PC-9 (cell line): ENCODE measurements around the gene STX18. TPM values are rescaled to one million over a fixed set of nuclear protein-coding genes. Genes with fewer than 3 reads are reported as not detected.

Source experiments
- BruUV-seq: library from RNA; stranded (reverse); fragments of 400-500 nt; replicated peaks from 2 replicates; lab custom pipeline; 2021; lab: Mats Ljungman, UMichigan
- CTCF ChIA-PET: fragments of 300-600 bp; sonication (Branson Sonifier 250); formaldehyde crosslinking; loops from one replicate; lab custom pipeline; 2022; ENCODE audit warnings: antibody characterized with exemption; lab: Charles Lee
- POLR2A ChIA-PET: fragments of 300-600 bp; sonication (Branson Sonifier 250); formaldehyde crosslinking; loops from one replicate; lab custom pipeline; 2022; ENCODE audit warnings: antibody characterized with exemption; ENCODE audit not compliant: unreplicated experiment; lab: Charles Lee
- DNase-seq, 2 experiments: peaks; one replicate each; pipeline versions ENCODE4 v3.0.0 to v3.0.0-alpha.2; 2015 to 2022; ENCODE audit warnings: mixed read lengths in 1 of 2
- H2AFZ ChIP-seq: fragments of 200-600 bp; sonication (generic); 2 replicates; pipeline ENCODE4 v1.8.1; 2017; ENCODE audit warnings: antibody characterized with exemption
- H3F3A ChIP-seq: fragments of 200-600 bp; sonication (generic); 2 replicates; pipeline ENCODE4 v1.8.1; 2017; ENCODE audit warnings: antibody characterized with exemption, mild to moderate bottlenecking, low read depth; ENCODE audit not compliant: insufficient read depth
- H3K27ac ChIP-seq: fragments of 200-600 bp; sonication (generic); 2 replicates; pipeline ENCODE4 v1.6.1; 2016; ENCODE audit warnings: mixed run types
- H3K27me3 ChIP-seq: fragments of 200-600 bp; sonication (generic); 2 replicates; pipeline ENCODE4 v1.6.1; 2016; ENCODE audit warnings: low read depth, mixed run types; ENCODE audit not compliant: insufficient read depth
- H3K36me3 ChIP-seq: fragments of 200-600 bp; sonication (generic); 2 replicates; pipeline ENCODE4 v1.6.1; 2016; ENCODE audit warnings: low read depth, mixed run types
- H3K4me1 ChIP-seq: fragments of 200-600 bp; sonication (generic); replicated peaks from 2 replicates; pipeline ENCODE4 v1.6.1; 2016; ENCODE audit warnings: mixed run types; ENCODE audit not compliant: insufficient read depth
- H3K4me2 ChIP-seq: fragments of 200-600 bp; sonication (generic); 2 replicates; pipeline ENCODE4 v1.6.1; 2017; ENCODE audit warnings: mixed run types
- H3K4me3 ChIP-seq: fragments of 200-600 bp; sonication (generic); 2 replicates; pipeline ENCODE4 v1.6.1; 2016; ENCODE audit warnings: mixed run types
- H3K79me2 ChIP-seq: fragments of 200-600 bp; sonication (generic); 2 replicates; pipeline ENCODE4 v1.6.1; 2017; ENCODE audit warnings: low read depth, mixed run types
- H3K9me2 ChIP-seq: fragments of 200-600 bp; sonication (generic); 2 replicates; pipeline ENCODE4 v1.8.1; 2017; ENCODE audit warnings: mild to moderate bottlenecking; ENCODE audit not compliant: insufficient read depth
- H3K9me3 ChIP-seq: fragments of 200-600 bp; sonication (generic); 2 replicates; pipeline ENCODE4 v1.8.1; 2016; ENCODE audit warnings: low read depth; ENCODE audit not compliant: insufficient read depth
- H4K20me1 ChIP-seq: fragments of 200-600 bp; sonication (generic); 2 replicates; pipeline ENCODE4 v1.8.1; 2017; ENCODE audit not compliant: insufficient read depth
- CTCF ChIP-seq: fragments of 200-600 bp; sonication (generic); conservative IDR thresholded peaks from 2 replicates; pipeline ENCODE4 v1.6.1; 2017; ENCODE audit warnings: mixed run types, antibody characterized with exemption, mild to moderate bottlenecking, moderate library complexity
- EZH2 ChIP-seq: fragments of 200-600 bp; sonication (generic); IDR thresholded peaks from 2 replicates; pipeline ENCODE4 v1.8.0; 2017; ENCODE audit warnings: antibody characterized with exemption, low read depth
- intact Hi-C: fragments of 100-400 bp; cut with micrococcal nuclease; formaldehyde crosslinking; loops from one replicate; pipeline ENCODE4 v1.10.0; 2022; ENCODE audit not compliant: unreplicated experiment
- total RNA-seq: library from RNA; stranded (reverse); gene quantifications from 2 replicates; pipeline ENCODE4 v1.2.3, GENCODE V29; 2021

The STX18 gene
- total RNA-seq, 1 experiment from 2014 or later = 30.5 TPM

DNA sequence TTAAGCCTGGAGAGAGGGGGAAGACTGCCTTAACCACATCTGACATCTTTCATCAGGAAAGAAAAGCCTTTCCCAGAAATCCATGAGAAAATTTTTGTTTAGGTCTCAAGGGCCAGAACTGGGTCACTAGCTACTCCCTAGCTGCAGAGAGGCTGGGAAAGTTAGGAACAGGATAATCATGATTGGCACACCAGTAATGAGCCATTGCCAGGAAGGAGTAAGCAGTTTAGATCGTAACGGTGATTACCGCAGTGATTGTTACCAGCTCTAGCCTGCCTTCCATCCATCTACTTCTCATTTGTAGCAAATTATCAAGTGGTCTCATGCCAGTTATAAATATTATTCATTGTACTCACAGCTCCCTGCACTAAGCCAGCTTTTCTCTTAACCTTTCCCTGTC, 22.7 kb upstream of the STX18 start:
- POLR2A ChIA-PET = no interaction called here

GRCh38 chr4:4560642-4561041, 18.8 kb upstream of the STX18 start:
- no peaks in the 10 kb centered on the region for H3K79me2 ChIP-seq
- TF ChIP-seq CTCF = no peak
- TF ChIP-seq EZH2 = no peak
- no peaks in the 10 kb centered on the region for H3K9me3 ChIP-seq
- no peak overlapping the region for H2AFZ ChIP-seq
- peaks cover 21% of the 10 kb centered on the region for H3K4me1 ChIP-seq
- H3K27me3 ChIP-seq = no peaks in the 10 kb centered on the region
- intact Hi-C loops = no loop called here
- no peak for DNase-seq
- POLR2A ChIA-PET = no interaction called here
- H3K9me2 ChIP-seq = no peaks in the 10 kb centered on the region
- H3K36me3 ChIP-seq = no peaks in the 10 kb centered on the region
- H4K20me1 ChIP-seq = no peaks in the 10 kb centered on the region
- no peak overlapping the region for H3K27ac ChIP-seq
- BruUV-seq = no TSS peak
- no peak overlapping the region for H3K4me2 ChIP-seq
- H3F3A ChIP-seq = peaks cover 14% of the 10 kb centered on the region
- no peak overlapping the region for H3K4me3 ChIP-seq
- CTCF ChIA-PET = no interaction called here

More for the DNA sequence above, 22.7 kb upstream of the STX18 start:
- H3K36me3 ChIP-seq = no peaks in the 10 kb centered on the region
- no peaks in the 10 kb centered on the region for H3K27me3 ChIP-seq
- CTCF ChIA-PET = no interaction called here
- H3K4me1 ChIP-seq = peaks cover 9% of the 10 kb centered on the region
- no peak overlapping the region for H3K27ac ChIP-seq
- H2AFZ ChIP-seq = no peak overlapping the region
- no peaks in the 10 kb centered on the region for H3K9me2 ChIP-seq
- H3K4me3 ChIP-seq = no peak overlapping the region
- no TSS peak for BruUV-seq
- intact Hi-C loops = no loop called here
- no peaks in the 10 kb centered on the region for H3K9me3 ChIP-seq
- 0 out of 2 replicates have a peak, but pooled peaks cover 5% of the 10 kb centered on the region for H3F3A ChIP-seq
- H3K79me2 ChIP-seq = no peaks in the 10 kb centered on the region
- no peak for TF ChIP-seq EZH2
- no peak for TF ChIP-seq CTCF
- no peak for DNase-seq
- H4K20me1 ChIP-seq = no peaks in the 10 kb centered on the region
- H3K4me2 ChIP-seq = no peak overlapping the region

- Histone ChIP-seq H3F3A (peaks cover 19% of the 10 kb centered on the region), H3K27ac (no peak overlapping the region), H3K79me2 (no peaks in the 10 kb centered on the region), H3K36me3 (no peaks in the 10 kb centered on the region), H3K4me1 (peaks cover 25% of the 10 kb centered on the region), H3K4me2 (peak overlapping the region; percentile 47; the same call in 1 of the 2 replicates), H3K4me3 (no peak overlapping the region), H3K9me2 (no peaks in the 10 kb centered on the region), H3K27me3 (no peaks in the 10 kb centered on the region), H3K9me3 (no peaks in the 10 kb centered on the region), H2AFZ (no peak overlapping the region), H4K20me1 (no peaks in the 10 kb centered on the region)
- intact Hi-C loops = no loop called here
- POLR2A ChIA-PET = no interaction called here
- no TSS peak for BruUV-seq
- CTCF ChIA-PET = no interaction called here
- TF ChIP-seq CTCF = no peak
- TF ChIP-seq EZH2 = no peak
- DNase-seq = no peak
These were observed 18.3 kb upstream of the STX18 start for GRCh38 chr4:4560136-4560535.
